ENCODE data around the gene COG4. TPM values are rescaled to one million over a fixed set of nuclear protein-coding genes. Genes with fewer than 3 reads are reported as not detected.

COG4 gene
- total RNA-seq, result 28.7 and 33.1 TPM in 2 replicates

DNA sequence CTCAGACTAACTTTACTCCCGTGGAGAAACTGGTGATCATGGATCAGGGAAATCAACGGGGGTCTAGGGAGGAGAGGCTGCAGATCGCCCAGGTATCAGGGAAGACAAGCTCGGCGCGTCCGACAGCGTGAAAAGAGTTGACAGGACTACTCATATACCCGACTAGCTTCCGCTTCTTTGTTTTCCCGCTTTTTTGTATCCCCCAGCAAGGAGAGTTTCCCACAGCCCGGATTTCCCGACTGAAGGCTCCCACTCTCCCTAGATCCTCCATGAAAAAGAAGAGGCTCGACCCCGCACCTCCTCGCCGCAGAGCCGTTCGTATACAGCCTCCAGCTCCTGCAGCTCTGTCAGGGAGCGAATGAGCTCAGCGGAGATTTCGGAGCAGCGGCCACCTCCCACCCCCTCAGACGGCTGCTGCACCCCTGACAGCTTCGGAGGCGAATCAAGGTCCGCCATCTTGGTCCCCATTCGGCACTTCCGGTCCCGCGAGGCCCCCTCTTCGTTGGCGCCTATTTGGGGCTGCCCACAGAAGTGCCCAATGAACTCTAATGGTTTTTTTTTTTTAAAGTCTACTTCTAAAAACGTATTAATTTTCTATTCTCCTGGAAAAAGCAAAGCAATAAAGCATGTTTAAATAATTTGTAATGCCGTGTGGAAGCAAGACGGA, at the start of gene COG4:
TSS of gene COG4 (minus strand) at position 479 of the 667 bp plus-strand sequence. CDS start at position 468, 11 bp downstream.

DNA sequence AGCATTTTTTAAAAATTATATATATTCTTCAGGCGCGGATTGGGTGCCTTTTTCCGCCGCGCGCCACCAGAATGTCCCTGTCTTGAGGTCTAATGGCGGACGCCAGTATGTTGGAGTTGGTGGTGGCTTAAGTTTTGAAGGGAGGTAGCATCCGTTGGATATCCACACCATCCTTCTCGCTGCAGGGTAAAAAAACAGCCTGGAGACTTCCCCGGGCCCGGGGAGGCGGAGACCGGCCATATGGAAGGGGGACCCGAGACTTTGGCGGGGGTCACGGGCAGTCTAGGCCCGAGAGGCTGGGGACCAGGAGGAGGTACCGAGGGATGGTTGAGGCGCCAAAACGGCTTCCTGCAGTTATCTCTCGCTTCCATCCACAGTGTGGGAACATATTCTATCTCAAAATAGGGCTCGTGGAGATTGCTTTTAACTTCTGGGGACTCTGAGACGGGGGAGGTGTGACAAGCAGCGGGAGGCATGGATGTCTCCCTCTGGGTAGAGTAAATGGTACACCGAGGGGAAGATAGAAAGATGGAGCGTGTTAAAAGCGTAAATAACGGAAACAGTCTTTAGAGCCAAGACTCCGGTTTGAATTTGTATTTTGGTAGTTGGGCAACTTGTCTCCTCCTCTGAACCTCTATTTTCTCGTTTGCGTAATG, 517 bp upstream of the COG4 start, which contains the start of gene SF3B3:
TSS of gene SF3B3 (plus strand) at position 74 of the 656 bp plus-strand sequence. CDS start 2,841 bp downstream, outside the sequence.

DNA sequence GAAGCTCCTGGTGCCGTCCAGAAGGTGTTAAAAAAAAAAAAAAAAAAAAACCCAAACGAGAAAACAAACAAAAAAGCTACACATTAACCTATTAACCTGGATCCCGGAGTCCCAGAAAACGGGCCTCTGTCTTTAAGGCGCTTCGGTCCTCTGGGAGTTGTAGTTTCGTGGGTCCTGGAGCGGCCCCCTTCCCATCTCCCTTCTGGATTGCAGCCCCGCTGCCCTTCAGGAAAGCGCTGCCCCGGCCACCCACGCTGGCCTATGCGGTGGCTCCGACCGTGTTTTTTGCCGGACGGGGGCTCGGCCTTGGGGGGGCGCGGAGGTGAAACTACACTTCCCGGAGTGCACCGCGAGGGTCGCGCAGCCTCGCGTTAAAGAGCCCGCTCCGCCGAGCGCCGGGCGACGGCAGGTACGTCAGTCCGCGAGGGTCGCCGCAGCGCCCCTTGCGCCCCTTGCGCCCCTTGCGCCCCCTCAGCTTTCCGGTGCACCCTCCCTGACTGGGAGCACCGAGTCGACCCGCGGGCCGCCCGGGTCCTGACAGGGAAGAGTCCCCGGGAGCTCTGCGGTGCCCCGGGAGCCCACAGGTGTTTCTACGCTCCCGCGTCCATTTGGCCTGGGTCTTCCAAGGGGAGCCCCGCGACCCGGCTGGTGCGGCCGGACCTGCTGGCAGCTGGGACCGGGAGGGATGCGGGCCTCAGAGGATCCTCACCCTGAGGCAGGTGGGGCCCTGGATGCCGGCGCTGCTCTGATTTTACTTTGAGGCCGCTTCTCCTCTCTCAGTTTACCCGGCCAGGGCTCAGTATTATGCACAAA, 68.9 kb downstream of the COG4 start, which contains the start of gene FCSK:
TSS of gene FCSK (plus strand) at position 374 of the 813 bp plus-strand sequence. CDS start 8,596 bp downstream, outside the sequence.

DNA sequence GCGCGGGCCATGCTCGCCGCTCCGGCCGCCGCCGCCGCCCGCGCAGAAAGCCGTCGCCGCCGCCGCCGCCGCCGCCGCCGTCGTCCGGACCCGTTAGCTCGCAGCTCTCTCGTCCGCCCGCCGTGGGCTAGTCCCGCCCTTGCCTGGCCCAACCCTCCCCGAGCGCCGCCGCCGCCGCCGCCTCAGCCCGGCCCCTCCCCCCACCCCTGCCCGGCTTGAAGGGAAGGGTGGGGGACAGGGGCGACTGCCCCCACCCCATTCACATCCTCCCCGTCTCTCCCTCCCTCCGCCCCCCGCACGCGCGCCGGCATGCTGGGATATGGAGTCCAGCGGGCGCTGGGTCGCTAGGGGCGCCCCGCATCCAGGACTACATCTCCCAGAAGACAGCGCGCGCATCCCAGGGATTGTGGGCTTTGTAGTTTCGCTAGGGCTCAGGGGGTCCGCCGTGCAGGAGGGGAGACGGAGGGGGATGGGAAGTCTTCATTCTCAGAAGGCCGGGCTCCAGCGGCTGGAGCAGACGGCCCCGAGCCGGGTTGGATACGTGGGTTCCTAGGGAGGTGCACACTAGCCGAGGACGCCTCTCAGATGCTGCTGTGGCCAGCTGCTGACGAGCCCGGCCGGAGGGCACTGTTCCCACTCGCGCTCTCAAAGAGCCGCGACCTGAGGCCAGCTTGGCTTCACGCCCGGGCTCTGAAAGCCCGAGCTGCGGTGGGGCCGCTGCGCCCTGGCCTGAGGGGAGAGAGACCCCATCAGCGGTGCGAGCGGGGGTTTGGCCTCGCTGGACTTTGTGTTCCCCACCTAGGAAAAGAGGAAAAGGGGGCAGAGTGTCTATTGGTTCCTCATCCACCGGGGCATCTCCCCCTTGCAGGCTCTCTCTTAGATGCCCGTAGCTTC, 84.1 kb downstream of the COG4 start, which contains the start of gene ST3GAL2:
TSS of gene ST3GAL2 (minus strand) at position 132 of the 894 bp plus-strand sequence. CDS start 40,570 bp downstream, outside the sequence.

Other genes starting within 250 kb of the COG4 start
- gene AARS1, start 234.0 kb downstream of the COG4 start, total RNA-seq, result 123 and 125 TPM in 2 replicates
- 17.9 and 39.7 TPM in 2 replicates for gene DDX19B, start 224.4 kb downstream of the COG4 start, total RNA-seq
- gene DDX19A, start 176.7 kb downstream of the COG4 start, total RNA-seq, result 35.8 and 39.6 TPM in 2 replicates
- 25.7 and 29.2 TPM in 2 replicates for gene ST3GAL2, start 84.5 kb downstream of the COG4 start, total RNA-seq
- gene FCSK, start 69.0 kb downstream of the COG4 start, total RNA-seq, result 7.7 and 8.5 TPM in 2 replicates
- gene SF3B3, start 262 bp upstream of the COG4 start, total RNA-seq, result 110 and 139 TPM in 2 replicates
- gene IL34, start 123.0 kb upstream of the COG4 start, total RNA-seq, result 0.23 and 0.68 TPM in 2 replicates
- 37.2 and 37.9 TPM in 2 replicates for gene MTSS2, start 162.5 kb upstream of the COG4 start, total RNA-seq

Measured in pericardium fibroblast (primary cell).